HCT116 (cell line): ENCODE data around the gene RBFOX2. TPM values are rescaled to one million over a fixed set of nuclear protein-coding genes. Genes with fewer than 3 reads are reported as not detected.

Experiments
- ATAC-seq: fragments of 200-7000 bp; cut with Tn5 transposase; 2 replicates; pipeline ENCODE4 v1.9.1; 2020; ENCODE audit warnings: mild to moderate bottlenecking, moderate library complexity
- BruUV-seq: library from RNA; stranded (reverse); fragments of 400-500 nt; replicated peaks from 2 replicates; lab custom pipeline; 2021; lab: Mats Ljungman, UMichigan
- CTCF ChIA-PET: fragments of 300-600 bp; sonication (Branson Sonifier 250); formaldehyde crosslinking; loops from one replicate; lab custom pipeline; 2021; ENCODE audit warnings: antibody characterized with exemption; lab: Charles Lee
- POLR2A ChIA-PET: fragments of 300-600, 350-600 bp; sonication (Branson Sonifier 250); formaldehyde crosslinking; loops from one replicate; lab custom pipeline; 2021; ENCODE audit warnings: antibody characterized with exemption; lab: Charles Lee
- RAD21 ChIA-PET, 2 experiments: fragments of 300-600 bp; sonication (Branson Sonifier 250); formaldehyde crosslinking; loops; one replicate each; lab custom pipeline; 2023; ENCODE audit warnings: low total read pairs in 2 of 2; ENCODE audit not compliant: uncharacterized antibody in 2 of 2, unreplicated experiment in 2 of 2, low non-redundant PET in 1 of 2; lab: Charles Lee
- DNase-seq: peaks from one replicate; pipeline ENCODE4 v3.0.0-alpha.2; 2010; ENCODE audit warnings: low read depth, low spot score
- H2AFZ ChIP-seq: fragments of 200-600 bp; shearing (Covaris generic), sonication (generic); 2 replicates; pipeline ENCODE4 v1.6.1; 2017; ENCODE audit warnings: low read depth, mixed run types, mixed read lengths, antibody characterized with exemption, low read length; ENCODE audit not compliant: poor library complexity, severe bottlenecking
- H3K27ac ChIP-seq: 2 replicates; pipeline ENCODE4 v1.5.1; 2012; ENCODE audit warnings: low read depth, low read length
- H3K27me3 ChIP-seq: fragments of 200-600 bp; sonication (generic); 2 replicates; pipeline ENCODE4 v1.6.1; 2016; ENCODE audit warnings: mixed run types, low read length, mixed read lengths; ENCODE audit not compliant: insufficient read depth
- H3K36me3 ChIP-seq, 2 experiments: fragments of 200-500 bp in 1 of 2; fragments of 200-600 bp in 1 of 2; sonication (Bioruptor generic) in 1 of 2; sonication (generic) in 1 of 2; 2 replicates each; pipeline versions ENCODE4 v1.5.1 to v1.6.1; 2014 to 2016; ENCODE audit warnings: low read length in 2 of 2, inconsistent platforms in 1 of 2, mixed read lengths in 1 of 2, mixed run types in 1 of 2; ENCODE audit not compliant: insufficient read depth in 2 of 2, control insufficient read depth in 1 of 2
- H3K4me1 ChIP-seq, 2 experiments: fragments of 200-600 bp in 1 of 2; sonication (generic) in 1 of 2; 2 replicates each; pipeline versions ENCODE4 v1.5.1 to v1.6.1; 2012 to 2017; ENCODE audit warnings: low read length in 2 of 2, inconsistent platforms in 1 of 2, mild to moderate bottlenecking in 1 of 2, mixed read lengths in 1 of 2, mixed run types in 1 of 2, moderate library complexity in 1 of 2; ENCODE audit not compliant: insufficient read depth in 2 of 2, control insufficient read depth in 1 of 2
- H3K4me2 ChIP-seq: fragments of 200-600 bp; sonication (generic); 2 replicates; pipeline ENCODE4 v1.6.1; 2017; ENCODE audit warnings: mixed run types, low read length, mixed read lengths
- H3K4me3 ChIP-seq, 2 experiments: fragments of 200-600 bp in 1 of 2; sonication (generic) in 1 of 2; replicated peaks in 1 of 2; 2 replicates each; pipeline ENCODE4 v1.5.1; 2011 to 2016; ENCODE audit warnings: low read length in 2 of 2, control low read depth in 1 of 2, low read depth in 1 of 2, mild to moderate bottlenecking in 1 of 2, mixed read lengths in 1 of 2, mixed run types in 1 of 2
- H3K79me2 ChIP-seq: fragments of 200-600 bp; sonication (generic); 2 replicates; pipeline ENCODE4 v1.6.1; 2017; ENCODE audit warnings: mild to moderate bottlenecking, mixed run types, low read length, moderate library complexity, mixed read lengths; ENCODE audit not compliant: insufficient read depth
- H3K9ac ChIP-seq: fragments of 200-600 bp; sonication (generic); 2 replicates; pipeline ENCODE4 v1.6.1; 2016; ENCODE audit warnings: low read length, mixed read lengths
- H3K9me2 ChIP-seq: fragments of 200-600 bp; sonication (generic), shearing (Covaris generic); 2 replicates; pipeline ENCODE4 v1.6.1; 2017; ENCODE audit warnings: mixed run types, mild to moderate bottlenecking, moderate library complexity; ENCODE audit not compliant: insufficient read depth
- H3K9me3 ChIP-seq, 2 experiments: fragments of 200-500 bp in 1 of 2; fragments of 200-600 bp in 1 of 2; sonication (Bioruptor generic) in 1 of 2; sonication (generic) in 1 of 2; 2 replicates each; pipeline ENCODE4 v1.6.1; 2014 to 2017; ENCODE audit warnings: low read length in 2 of 2, mixed read lengths in 2 of 2, inconsistent platforms in 1 of 2, low read depth in 1 of 2, mild to moderate bottlenecking in 1 of 2, mixed run types in 1 of 2, moderate library complexity in 1 of 2; ENCODE audit not compliant: control insufficient read depth in 1 of 2, insufficient read depth in 1 of 2
- H4K20me1 ChIP-seq: fragments of 200-600 bp; sonication (generic), shearing (Covaris generic); 2 replicates; pipeline ENCODE4 v1.6.1; 2017; ENCODE audit warnings: mixed run types, mild to moderate bottlenecking, moderate library complexity; ENCODE audit not compliant: insufficient read depth
- ATF3 ChIP-seq: IDR thresholded peaks from 2 replicates; pipeline ENCODE4 v1.6.1; 2012
- CEBPB ChIP-seq: IDR thresholded peaks from 2 replicates; pipeline ENCODE4 v1.6.1; 2012; ENCODE audit warnings: low read depth
- EZH2 ChIP-seq: fragments of 200-600 bp; sonication (generic); IDR thresholded peaks from 2 replicates; pipeline ENCODE4 v1.6.1; 2017; ENCODE audit warnings: antibody characterized with exemption, mixed run types
- EZH2phosphoT487 ChIP-seq: fragments of 200-600 bp; IDR thresholded peaks from 2 replicates; pipeline ENCODE4 v1.6.1; 2018; ENCODE audit warnings: antibody characterized with exemption, borderline replicate concordance
- POLR2A ChIP-seq: IDR thresholded peaks from 2 replicates; pipeline ENCODE4 v1.7.0; 2011; ENCODE audit warnings: borderline replicate concordance; ENCODE audit not compliant: insufficient read depth, insufficient read length; ENCODE audit errors: extremely low read depth
- POLR2AphosphoS5 ChIP-seq: IDR thresholded peaks from 2 replicates; pipeline ENCODE4 v1.6.1; 2011; ENCODE audit warnings: mild to moderate bottlenecking, low read depth, low read length, moderate library complexity
- RAD21 ChIP-seq: IDR thresholded peaks from 2 replicates; pipeline ENCODE4 v1.6.1; 2012; ENCODE audit warnings: low read depth, mild to moderate bottlenecking
- SRF ChIP-seq: IDR thresholded peaks from 2 replicates; pipeline ENCODE4 v1.6.1; 2012; ENCODE audit warnings: low read depth
- ZBTB33 ChIP-seq: IDR thresholded peaks from 2 replicates; pipeline ENCODE4 v1.6.1; 2011; ENCODE audit warnings: mild to moderate bottlenecking, low read length, moderate library complexity; ENCODE audit not compliant: insufficient replicate concordance; ENCODE audit errors: extremely low read depth
- ZFX ChIP-seq: fragments of 450-650 bp; IDR thresholded peaks from 2 replicates; pipeline ENCODE4 v1.6.1; 2017
- intact Hi-C: fragments of 100-400 bp; cut with micrococcal nuclease; formaldehyde crosslinking; loops from 2 replicates; pipeline ENCODE4 v1.10.0; 2022
- total RNA-seq: library from RNA; stranded (reverse); gene quantifications from one replicate; pipeline ENCODE4 v1.2.1, GENCODE V29; 2021; ENCODE audit not compliant: unreplicated experiment
- TF ChIP-seq, protein P1 (sequence below), 3 experiments: fragments of 200-600 bp in 1 of 3; sonication (generic) in 1 of 3; IDR thresholded peaks in 2 of 3; conservative IDR thresholded peaks in 1 of 3; 2 replicates each; pipeline ENCODE4 v1.5.1; 2012 to 2017; ENCODE audit warnings: low read depth in 2 of 3, low read length in 2 of 3, antibody characterized with exemption in 1 of 3, borderline replicate concordance in 1 of 3, control low read depth in 1 of 3, mild to moderate bottlenecking in 1 of 3, mixed read lengths in 1 of 3, mixed run types in 1 of 3, moderate library complexity in 1 of 3; ENCODE audit not compliant: insufficient read depth in 1 of 3
- TF ChIP-seq, protein P2 (sequence below): IDR thresholded peaks from 2 replicates; pipeline ENCODE4 v1.6.1; 2012

The RBFOX2 gene
- total RNA-seq, 1 experiment from 2014 or later = 83.9 TPM

DNA sequence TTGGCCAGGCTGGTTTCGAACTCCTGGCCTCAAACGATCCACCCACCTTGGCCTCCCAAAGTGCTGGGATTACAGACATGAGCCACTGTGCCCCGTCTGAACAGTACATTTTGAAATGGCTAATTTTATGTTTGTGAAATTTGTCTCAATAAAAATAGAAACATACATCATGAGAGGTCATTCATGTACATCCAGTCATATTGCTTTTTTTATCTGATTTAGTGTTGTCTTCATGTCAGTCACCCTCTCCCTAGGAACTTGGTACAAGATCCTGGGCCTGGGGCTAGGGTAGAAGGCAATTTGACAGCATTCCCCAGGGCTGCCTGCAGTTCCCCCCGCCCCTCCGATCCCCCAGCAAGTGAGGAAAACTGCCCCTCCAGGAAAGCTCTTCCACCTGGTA is 46.6 kb upstream of the RBFOX2 start:
- no peak overlapping the region for H3K9ac ChIP-seq
- ATAC-seq (no peak), DNase-seq (no peak)
- no peaks in the 10 kb centered on the region for H3K9me3 ChIP-seq
- POLR2A ChIA-PET = no interaction called here
- intact Hi-C loops = no loop called here
- no peak overlapping the region for H2AFZ ChIP-seq
- TF ChIP-seq RAD21 (no peak), ZBTB33 (no peak), POLR2A (no peak), SRF (no peak), CEBPB (no peak), POLR2AphosphoS5 (no peak), EZH2 (no peak), ZFX (no peak), EZH2phosphoT487 (no peak), ATF3 (no peak)
- TF ChIP-seq, protein P1, sequence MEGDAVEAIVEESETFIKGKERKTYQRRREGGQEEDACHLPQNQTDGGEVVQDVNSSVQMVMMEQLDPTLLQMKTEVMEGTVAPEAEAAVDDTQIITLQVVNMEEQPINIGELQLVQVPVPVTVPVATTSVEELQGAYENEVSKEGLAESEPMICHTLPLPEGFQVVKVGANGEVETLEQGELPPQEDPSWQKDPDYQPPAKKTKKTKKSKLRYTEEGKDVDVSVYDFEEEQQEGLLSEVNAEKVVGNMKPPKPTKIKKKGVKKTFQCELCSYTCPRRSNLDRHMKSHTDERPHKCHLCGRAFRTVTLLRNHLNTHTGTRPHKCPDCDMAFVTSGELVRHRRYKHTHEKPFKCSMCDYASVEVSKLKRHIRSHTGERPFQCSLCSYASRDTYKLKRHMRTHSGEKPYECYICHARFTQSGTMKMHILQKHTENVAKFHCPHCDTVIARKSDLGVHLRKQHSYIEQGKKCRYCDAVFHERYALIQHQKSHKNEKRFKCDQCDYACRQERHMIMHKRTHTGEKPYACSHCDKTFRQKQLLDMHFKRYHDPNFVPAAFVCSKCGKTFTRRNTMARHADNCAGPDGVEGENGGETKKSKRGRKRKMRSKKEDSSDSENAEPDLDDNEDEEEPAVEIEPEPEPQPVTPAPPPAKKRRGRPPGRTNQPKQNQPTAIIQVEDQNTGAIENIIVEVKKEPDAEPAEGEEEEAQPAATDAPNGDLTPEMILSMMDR (IDR thresholded peaks at IDR 0.05 in 2 of 3, conservative IDR thresholded peaks at IDR 0.05 in 1 of 3; ENCODE audit: borderline replicate concordance in 1 of 3, insufficient read depth in 1 of 3, low read depth in 2 of 3, low read length in 2 of 3) = no peak
- TF ChIP-seq, protein P2, sequence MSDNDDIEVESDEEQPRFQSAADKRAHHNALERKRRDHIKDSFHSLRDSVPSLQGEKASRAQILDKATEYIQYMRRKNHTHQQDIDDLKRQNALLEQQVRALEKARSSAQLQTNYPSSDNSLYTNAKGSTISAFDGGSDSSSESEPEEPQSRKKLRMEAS = no peak
- no peak overlapping the region for H3K27ac ChIP-seq
- no peaks in the 10 kb centered on the region for H3K36me3 ChIP-seq
- no peaks in the 10 kb centered on the region for H3K27me3 ChIP-seq
- CTCF ChIA-PET = interaction anchor here (6.0 kb wide), 1 partner anchor 9 kb away, joined by 55 read pairs; no protein-coding TSS in a partner anchor
- peaks cover 0 to 5% of the 10 kb centered on the region in 2 experiments; a peak in 1 of 4 replicates for H3K4me1 ChIP-seq
- H3K4me2 ChIP-seq = no peak overlapping the region
- no TSS peak for BruUV-seq
- H3K9me2 ChIP-seq = no peaks in the 10 kb centered on the region
- H3K79me2 ChIP-seq = no peaks in the 10 kb centered on the region
- no peaks in the 10 kb centered on the region for H4K20me1 ChIP-seq
- RAD21 ChIA-PET = no interaction called here
- H3K4me3 ChIP-seq = no peak overlapping the region
